HepG2 (cell line): ENCODE measurements around the gene TWIST2.

ENCODE experiments used
- CTCF ChIP-seq: sonication (generic); formaldehyde crosslinking; IDR thresholded peaks from 2 replicates; pipeline ENCODE4 v1.5.0; 2020; ENCODE audit warnings: mild to moderate bottlenecking, missing genetic modification reagents, moderate library complexity
- FOXM1 ChIP-seq: sonication (generic); formaldehyde crosslinking; IDR thresholded peaks from 2 replicates; pipeline ENCODE4 v1.5.0; 2020; ENCODE audit warnings: missing genetic modification reagents
- FOXO4 ChIP-seq: sonication (generic); formaldehyde crosslinking; conservative IDR thresholded peaks from 2 replicates; pipeline ENCODE4 v1.8.1; 2023; ENCODE audit warnings: missing genetic modification reagents
- HDAC2 ChIP-seq: sonication (generic); formaldehyde crosslinking; IDR thresholded peaks from 2 replicates; pipeline ENCODE4 v1.4.0; 2020; ENCODE audit warnings: missing genetic modification reagents
- HDAC6 ChIP-seq: fragments of 200-600 bp; sonication (generic); IDR thresholded peaks from 2 replicates; pipeline ENCODE4 v1.7.0; 2017; ENCODE audit warnings: mild to moderate bottlenecking, antibody characterized with exemption, low read length, low read depth
- KLF6 ChIP-seq: IDR thresholded peaks from 2 replicates; pipeline ENCODE4 v1.8.0; 2016; ENCODE audit warnings: missing biosample characterization, missing genetic modification reagents
- PHF20 ChIP-seq: sonication (generic); formaldehyde crosslinking; IDR thresholded peaks from 2 replicates; pipeline ENCODE4 v1.5.0; 2020; ENCODE audit warnings: mild to moderate bottlenecking, missing genetic modification reagents
- UBTF ChIP-seq: sonication (generic); formaldehyde crosslinking; IDR thresholded peaks from 2 replicates; pipeline ENCODE4 v1.4.0; 2020; ENCODE audit warnings: mild to moderate bottlenecking, missing genetic modification reagents
- ZFP36 ChIP-seq: fragments of 150-350 bp; IDR thresholded peaks from 2 replicates; pipeline ENCODE4 v1.6.1; 2018; ENCODE audit warnings: borderline replicate concordance, low read length, low read depth; ENCODE audit not compliant: partially characterized antibody
- ZFX ChIP-seq: sonication (generic); formaldehyde crosslinking; IDR thresholded peaks from 2 replicates; pipeline ENCODE4 v1.4.0; 2020; ENCODE audit warnings: mild to moderate bottlenecking, low read depth, missing genetic modification reagents, moderate library complexity
- ZNF12 ChIP-seq: sonication (generic); formaldehyde crosslinking; IDR thresholded peaks from 2 replicates; pipeline ENCODE4 v1.5.0; 2020; ENCODE audit warnings: missing genetic modification reagents
- ZNF510 ChIP-seq: sonication (generic); formaldehyde crosslinking; IDR thresholded peaks from 2 replicates; pipeline ENCODE4 v1.4.0; 2020; ENCODE audit warnings: low read depth, mild to moderate bottlenecking, missing genetic modification reagents
- ZNF660 ChIP-seq: sonication (generic); formaldehyde crosslinking; IDR thresholded peaks from 2 replicates; pipeline ENCODE4 v1.5.1; 2020; ENCODE audit warnings: mild to moderate bottlenecking, low read depth, missing genetic modification reagents, borderline replicate concordance

GRCh38 chr2:238919307-238919706, 71.4 kb downstream of the TWIST2 start:
- TF ChIP-seq UBTF (CRISPR knock-in tag) (no peak), PHF20 (CRISPR knock-in tag) (no peak), ZNF510 (CRISPR knock-in tag) (no peak), ZFP36 (no peak), CTCF (CRISPR knock-in tag) (no peak), FOXO4 (no peak), HDAC6 (no peak), KLF6 (CRISPR knock-in tag) (no peak), ZNF660 (no peak), FOXM1 (CRISPR knock-in tag) (no peak), ZFX (no peak), ZNF12 (no peak), HDAC2 (CRISPR knock-in tag) (no peak)
